ENCODE measurements around the gene DUSP5. TPM values are rescaled to one million over a fixed set of nuclear protein-coding genes. Genes with fewer than 3 reads are reported as not detected.
"Not testable (repeated sequence)": the region's sequence is repeated elsewhere in the genome, so short reads cannot be mapped to it uniquely, and the experiment has no call there.

DUSP5 gene
- total RNA-seq, 2 experiments from 2014 or later, result 0.06 to 0.97 TPM

GRCh38 chr10:110462166-110463095 is 35.3 kb upstream of the DUSP5 start:
- ChIA-PET POLR2A (interaction anchor here (0.6 to 1.9 kb wide), 2 partner anchors 11 to 1842 kb away, joined by 4 read pairs; no protein-coding TSS in a partner anchor), CTCF (ENCODE audit: unreplicated experiment) (no interaction called here)
- peaks cover 78% of the 10 kb centered on the region for H3K4me1 ChIP-seq (ENCODE audit: insufficient read depth, low read length, poor library complexity, severe bottlenecking)
- H3K9me2 ChIP-seq (ENCODE audit: insufficient read depth, low read length), result no peaks in the 10 kb centered on the region
- H3K9me3 ChIP-seq (ENCODE audit: low read length), result no peaks in the 10 kb centered on the region
- peak overlapping the region; percentile 8; the same call in 1 of the 2 replicates for H3K4me2 ChIP-seq (ENCODE audit: low read length)
- H2AFZ ChIP-seq (ENCODE audit: low read length), result no peak overlapping the region
- BruUV-seq (replicated peaks), result no TSS peak
- no peak for DNase-seq (ENCODE audit: low spot score)
- H3K79me2 ChIP-seq (ENCODE audit: insufficient read depth, low read depth, low read length), result no peaks in the 10 kb centered on the region
- H3K27ac ChIP-seq (ENCODE audit: low read depth, low read length, poor library complexity, severe bottlenecking), result no peak overlapping the region
- no peaks in the 10 kb centered on the region for H4K20me1 ChIP-seq (ENCODE audit: insufficient read depth, low read length)
- H3K36me3 ChIP-seq (ENCODE audit: insufficient read depth, low read length), result no peaks in the 10 kb centered on the region
- no peak overlapping the region for H3K4me3 ChIP-seq (ENCODE audit: low read depth, low read length, poor library complexity, severe bottlenecking)
- TF ChIP-seq CTCF (conservative IDR thresholded peaks at IDR 0.05; ENCODE audit: low read length) (no peak), EZH2phosphoT487 (IDR thresholded peaks at IDR 0.05; ENCODE audit: borderline replicate concordance, low read depth, low read length) (no peak)
- intact Hi-C loops (cut with micrococcal nuclease; ENCODE audit: unreplicated experiment), result loop anchor here (5.0 kb wide), 1 partner anchor 85 kb away; no protein-coding TSS in a partner anchor

- H3K79me2 ChIP-seq (ENCODE audit: insufficient read depth, low read depth, low read length); H4K20me1 ChIP-seq (ENCODE audit: insufficient read depth, low read length); H3K9me2 ChIP-seq (ENCODE audit: insufficient read depth, low read length); DNase-seq (ENCODE audit: low spot score); POLR2A ChIA-PET; H3K27ac ChIP-seq (ENCODE audit: low read depth, low read length, poor library complexity, severe bottlenecking); H3K9me3 ChIP-seq (ENCODE audit: low read length); H2AFZ ChIP-seq (ENCODE audit: low read length); H3K36me3 ChIP-seq (ENCODE audit: insufficient read depth, low read length); BruUV-seq (replicated peaks); H3K4me3 ChIP-seq (ENCODE audit: low read depth, low read length, poor library complexity, severe bottlenecking); H3K4me2 ChIP-seq (ENCODE audit: low read length); intact Hi-C loops (cut with micrococcal nuclease; ENCODE audit: unreplicated experiment); CTCF ChIA-PET (ENCODE audit: unreplicated experiment): not testable (repeated sequence)
- peaks cover 20% of the 10 kb centered on the region for H3K4me1 ChIP-seq (ENCODE audit: insufficient read depth, low read length, poor library complexity, severe bottlenecking)
Observed at GRCh38 chr10:110468258-110468657, 29.4 kb upstream of the DUSP5 start.

- H3K4me2 ChIP-seq (ENCODE audit: low read length); H3K4me1 ChIP-seq (ENCODE audit: insufficient read depth, low read length, poor library complexity, severe bottlenecking); H3K4me3 ChIP-seq (ENCODE audit: low read depth, low read length, poor library complexity, severe bottlenecking); H4K20me1 ChIP-seq (ENCODE audit: insufficient read depth, low read length); CTCF ChIA-PET (ENCODE audit: unreplicated experiment); intact Hi-C loops (cut with micrococcal nuclease; ENCODE audit: unreplicated experiment); H3K9me3 ChIP-seq (ENCODE audit: low read length); H3K79me2 ChIP-seq (ENCODE audit: insufficient read depth, low read depth, low read length); H3K27ac ChIP-seq (ENCODE audit: low read depth, low read length, poor library complexity, severe bottlenecking); BruUV-seq (replicated peaks); H3K36me3 ChIP-seq (ENCODE audit: insufficient read depth, low read length); H2AFZ ChIP-seq (ENCODE audit: low read length); H3K9me2 ChIP-seq (ENCODE audit: insufficient read depth, low read length); DNase-seq (ENCODE audit: low spot score); POLR2A ChIA-PET: not testable (repeated sequence)
Observed at GRCh38 chr10:110470541-110470940, 27.2 kb upstream of the DUSP5 start.

Measured in OCI-LY7 (cell line).